Ascending aorta (tissue), 2 donors: ENCODE data around the gene IQGAP2. TPM values are rescaled to one million over a fixed set of nuclear protein-coding genes. Genes with fewer than 3 reads are reported as not detected.

Source experiments
- DNase-seq, 2 donors: peaks; one replicate each; pipeline ENCODE4 v3.0.0-alpha.2; 2019; ENCODE audit warnings: low spot score in 2 of 2
- H3K27ac ChIP-seq, 2 donors: fragments of 200-600 bp; sonication (generic); one replicate each; pipeline ENCODE4 v1.5.1; 2016 to 2017; ENCODE audit warnings: mild to moderate bottlenecking in 1 of 2
- H3K27me3 ChIP-seq: fragments of 200-600 bp; sonication (generic); one replicate; pipeline ENCODE4 v1.5.1; 2017
- H3K36me3 ChIP-seq, 2 donors: fragments of 200-600 bp; sonication (generic); one replicate each; pipeline ENCODE4 v1.5.1; 2016
- H3K4me1 ChIP-seq, 2 donors: fragments of 200-600 bp; sonication (generic); one replicate each; pipeline ENCODE4 v1.5.1; 2016 to 2017; ENCODE audit warnings: mild to moderate bottlenecking in 1 of 2
- H3K4me3 ChIP-seq, 2 donors: fragments of 200-600 bp; sonication (generic); one replicate each; pipeline ENCODE4 v1.5.1; 2016 to 2017; ENCODE audit warnings: mild to moderate bottlenecking in 1 of 2
- H3K9me3 ChIP-seq, 2 donors: fragments of 200-600 bp; sonication (generic); one replicate each; pipeline ENCODE4 v1.5.1; 2016
- CTCF ChIP-seq, 3 experiments: fragments of 200-600 bp in 2 of 3; fragments of 450-650 bp in 1 of 3; sonication (generic) in 2 of 3; IDR thresholded peaks; one replicate each; pipeline ENCODE4 v1.5.1; 2016 to 2019; ENCODE audit warnings: antibody characterized with exemption in 3 of 3, mild to moderate bottlenecking in 1 of 3, moderate library complexity in 1 of 3
- intact Hi-C: fragments of 100-400 bp; cut with DNase I; formaldehyde crosslinking; loops from one replicate; pipeline ENCODE4 v1.15.1; 2023
- total RNA-seq: library from RNA; depleted of rRNA; stranded (reverse); fragments of >200 nt; gene quantifications from one replicate; pipeline ENCODE4 v1.1.0, GENCODE V29; 2016

The IQGAP2 gene
- total RNA-seq, 1 donor from 2014 or later, result 19.8 TPM

- intact Hi-C loops, result no loop called here
- no peaks in the 10 kb centered on the region for H3K9me3 ChIP-seq
These were observed 17.5 kb upstream of the IQGAP2 start for GRCh38 chr5:76385540-76385939.

GRCh38 chr5:76386360-76386759, 16.7 kb upstream of the IQGAP2 start:
- no peak for TF ChIP-seq CTCF (IDR thresholded peaks at IDR 0.05)
- no peak overlapping the region for H3K27ac ChIP-seq
- intact Hi-C loops, result no loop called here

More at GRCh38 chr5:76385540-76385939, 17.5 kb upstream of the IQGAP2 start:
- H3K27me3 ChIP-seq, result no peaks in the 10 kb centered on the region
- TF ChIP-seq CTCF (IDR thresholded peaks at IDR 0.05), result no peak
- no peaks in the 10 kb centered on the region for H3K36me3 ChIP-seq
- H3K4me1 ChIP-seq, result no peaks in the 10 kb centered on the region
- DNase-seq, result no peak
- H3K27ac ChIP-seq, result no peak overlapping the region
- H3K4me3 ChIP-seq, result no peak overlapping the region

GRCh38 chr5:76388236-76388635, 14.8 kb upstream of the IQGAP2 start:
- no peak for TF ChIP-seq CTCF (IDR thresholded peaks at IDR 0.05)
- no peak overlapping the region for H3K4me3 ChIP-seq

More at GRCh38 chr5:76386360-76386759, 16.7 kb upstream of the IQGAP2 start:
- no peaks in the 10 kb centered on the region for H3K36me3 ChIP-seq
- no peak overlapping the region for H3K4me3 ChIP-seq
- H3K4me1 ChIP-seq, result no peaks in the 10 kb centered on the region
- no peak for DNase-seq
- no peaks in the 10 kb centered on the region for H3K9me3 ChIP-seq
- H3K27me3 ChIP-seq, result no peaks in the 10 kb centered on the region

GRCh38 chr5:76388791-76389512, 14.1 kb upstream of the IQGAP2 start:
- Histone ChIP-seq H3K4me1 (no peaks in the 10 kb centered on the region), H3K27me3 (no peaks in the 10 kb centered on the region), H3K4me3 (no peak overlapping the region), H3K27ac (no peak overlapping the region), H3K9me3 (no peaks in the 10 kb centered on the region), H3K36me3 (no peaks in the 10 kb centered on the region)
- no peak for TF ChIP-seq CTCF (IDR thresholded peaks at IDR 0.05)
- intact Hi-C loops, result no loop called here
- no peak for DNase-seq

More at GRCh38 chr5:76388236-76388635, 14.8 kb upstream of the IQGAP2 start:
- H3K9me3 ChIP-seq, result no peaks in the 10 kb centered on the region
- no peaks in the 10 kb centered on the region for H3K4me1 ChIP-seq
- no peaks in the 10 kb centered on the region for H3K36me3 ChIP-seq
- H3K27me3 ChIP-seq, result no peaks in the 10 kb centered on the region
- H3K27ac ChIP-seq, result no peak overlapping the region
- intact Hi-C loops, result no loop called here
- DNase-seq, result no peak

GRCh38 chr5:76389513-76390154, 13.5 kb upstream of the IQGAP2 start:
- H3K4me1 ChIP-seq, result no peaks in the 10 kb centered on the region
- no peak overlapping the region for H3K4me3 ChIP-seq
- H3K36me3 ChIP-seq, result no peaks in the 10 kb centered on the region
- H3K27me3 ChIP-seq, result no peaks in the 10 kb centered on the region
- intact Hi-C loops, result no loop called here
- no peak overlapping the region for H3K27ac ChIP-seq
- DNase-seq, result no peak
- no peaks in the 10 kb centered on the region for H3K9me3 ChIP-seq
- TF ChIP-seq CTCF (IDR thresholded peaks at IDR 0.05), result no peak
